ENCODE data around the gene FALEC.

Gene FALEC

GRCh38 chr1:150512846-150513245 lies 2.7 kb upstream of the FALEC start:
- DNase-seq: no peak

GRCh38 chr1:150513351-150513791 lies 2.2 kb upstream of the FALEC start:
- DNase-seq: no peak

GRCh38 chr1:150514260-150514659 lies 1.3 kb upstream of the FALEC start:
- no peak for DNase-seq

GRCh38 chr1:150514913-150515327 lies 632 bp upstream of the FALEC start:
- DNase-seq: no peak

- peak; percentile 46 for DNase-seq
Measured at GRCh38 chr1:150516050-150516591, 569 bp downstream of the FALEC start.

GRCh38 chr1:150516616-150517015 lies 1.1 kb downstream of the FALEC start:
- DNase-seq: no peak

- no peak for DNase-seq
Measured at GRCh38 chr1:150521196-150521968, 5.8 kb downstream of the FALEC start.

- no peak for DNase-seq
Measured at GRCh38 chr1:150525348-150525747, 9.8 kb downstream of the FALEC start.

GRCh38 chr1:150528196-150528595 lies 12.6 kb downstream of the FALEC start:
- DNase-seq: no peak

GRCh38 chr1:150529017-150529416 lies 13.5 kb downstream of the FALEC start:
- no peak for DNase-seq

- DNase-seq: no peak
Measured at GRCh38 chr1:150530491-150531159, 15.1 kb downstream of the FALEC start.

GRCh38 chr1:150532860-150533259 lies 17.3 kb downstream of the FALEC start:
- DNase-seq: no peak

GRCh38 chr1:150534002-150534401 lies 18.4 kb downstream of the FALEC start:
- no peak for DNase-seq

- no peak for DNase-seq
Measured at GRCh38 chr1:150535511-150536287, 20.1 kb downstream of the FALEC start.

- no peak for DNase-seq
Measured at GRCh38 chr1:150536836-150537731, 21.5 kb downstream of the FALEC start.

GRCh38 chr1:150537732-150538684 lies 22.5 kb downstream of the FALEC start:
- DNase-seq: no peak

GRCh38 chr1:150543500-150544143 lies 28.1 kb downstream of the FALEC start:
- no peak for DNase-seq

- no peak for DNase-seq
Measured at GRCh38 chr1:150544204-150544603, 28.7 kb downstream of the FALEC start.

- no peak for DNase-seq
Measured at GRCh38 chr1:150545486-150546032, 30.0 kb downstream of the FALEC start.

- no peak for DNase-seq
Measured at GRCh38 chr1:150546294-150546937, 30.9 kb downstream of the FALEC start.

Data from stimulated activated CD8-positive, alpha-beta memory T cell treated with anti-CD3 and anti-CD28 coated beads, Interleukin-4, amount 100 ng/mL, for 48 hours (primary cell).